Measurements from ENCODE around the gene CNOT4.

The CNOT4 gene

DNA sequence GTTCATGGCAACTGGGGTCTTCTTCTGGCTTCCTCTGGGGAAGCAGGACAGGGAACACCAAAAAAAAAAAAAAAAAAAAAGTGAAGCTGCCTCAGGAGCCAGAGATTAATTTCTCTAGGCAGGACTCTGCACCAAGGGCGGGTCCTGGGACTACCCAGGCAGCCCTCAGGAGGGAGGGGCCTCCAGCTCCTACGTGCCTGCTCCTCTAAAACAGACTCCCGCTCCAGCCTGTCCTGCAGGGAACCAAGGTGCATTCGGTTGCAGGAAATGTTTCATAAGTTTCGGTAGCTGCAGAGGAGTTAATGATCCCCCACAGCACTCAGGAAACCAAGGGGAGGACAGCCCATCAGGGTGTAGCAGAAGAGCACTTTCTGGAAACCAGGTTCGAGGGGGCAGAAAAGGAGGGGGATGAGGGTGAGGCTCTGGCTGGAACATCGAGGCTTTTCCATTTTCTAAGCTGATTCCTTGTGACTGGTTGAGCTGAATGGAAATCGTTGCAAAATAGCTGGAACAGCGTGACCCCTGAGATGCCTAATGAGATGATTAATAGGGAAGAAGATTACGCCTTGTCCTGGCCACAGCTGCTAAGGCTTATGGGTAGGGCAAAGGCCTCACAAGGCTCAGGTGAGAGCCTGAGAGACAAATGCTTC, 192.1 kb downstream of the CNOT4 start:
- no peak for DNase-seq

DNA sequence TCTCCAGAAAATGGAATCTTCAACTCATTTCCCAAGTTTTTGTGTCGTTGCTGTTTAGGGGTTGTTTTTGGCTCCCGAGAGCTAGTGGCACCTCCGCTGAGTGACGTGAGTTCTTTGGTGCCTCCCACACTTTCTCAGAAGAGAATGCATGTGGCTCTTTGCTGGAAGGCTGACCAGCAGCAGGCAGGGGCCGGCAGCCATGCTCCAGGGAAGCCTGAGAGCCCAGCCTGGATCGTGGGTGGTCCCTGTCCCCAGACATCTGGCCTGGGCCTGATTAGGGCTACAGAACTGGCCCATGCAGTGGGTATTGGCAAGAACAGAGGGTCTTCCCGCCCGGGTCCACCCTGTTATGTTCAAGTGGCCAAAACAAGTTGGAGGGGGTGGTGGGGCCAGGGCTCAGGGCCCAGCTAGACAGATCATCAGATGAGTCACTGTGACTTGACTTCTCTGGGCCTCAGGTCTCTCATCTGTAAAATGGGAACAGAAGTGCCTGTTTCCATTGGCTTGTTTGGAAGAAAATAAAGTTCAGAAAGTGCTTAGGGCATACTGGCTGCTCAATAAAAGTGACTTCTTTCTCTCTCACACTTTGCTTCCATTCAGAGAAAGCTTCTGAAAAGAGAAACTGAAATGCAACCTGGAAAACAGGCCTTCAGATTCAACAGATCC, 193.1 kb downstream of the CNOT4 start:
- no peak for DNase-seq

DNA sequence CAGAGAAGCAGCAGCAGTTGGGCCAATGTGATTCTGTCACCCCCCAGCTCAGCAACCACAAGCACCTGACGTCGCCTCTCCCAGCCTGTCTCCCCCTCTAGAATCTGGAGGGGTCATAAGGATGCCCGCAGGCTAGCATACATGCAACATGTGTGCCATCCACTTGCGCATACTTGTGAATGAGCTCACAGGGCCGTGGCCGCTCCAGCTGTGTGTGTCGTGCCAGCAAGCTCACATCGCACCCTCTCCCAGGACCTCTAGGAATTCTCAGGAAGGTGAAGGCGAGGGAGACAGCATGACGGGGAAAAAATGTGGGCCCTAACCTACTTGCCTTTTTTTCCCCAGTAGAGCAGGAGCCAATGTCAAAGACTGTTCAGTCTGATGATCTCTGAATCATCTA, 195.9 kb downstream of the CNOT4 start:
- no peak for DNase-seq
